ENCODE data around the gene SF3B2.

SF3B2 gene

GRCh38 chr11:66050581-66051231, 1.5 kb upstream of the SF3B2 start:
- DNase-seq (ENCODE audit: low read depth, low spot score) = no peak

GRCh38 chr11:66051371-66051765, 796 bp upstream of the SF3B2 start:
- DNase-seq (ENCODE audit: low read depth, low spot score) = no peak

GRCh38 chr11:66052664-66052982, 459 bp downstream of the SF3B2 start:
- DNase-seq (ENCODE audit: low read depth, low spot score) = no peak

GRCh38 chr11:66055021-66055420, 2.9 kb downstream of the SF3B2 start:
- no peak for DNase-seq (ENCODE audit: low read depth, low spot score)

- no peak for DNase-seq (ENCODE audit: low read depth, low spot score)
Observed at GRCh38 chr11:66056501-66056900, 4.3 kb downstream of the SF3B2 start.

GRCh38 chr11:66059966-66060680, 8.0 kb downstream of the SF3B2 start:
- DNase-seq (ENCODE audit: low read depth, low spot score) = no peak

- DNase-seq (ENCODE audit: low read depth, low spot score) = no peak
Observed at GRCh38 chr11:66061268-66061667, 9.1 kb downstream of the SF3B2 start.

- no peak for DNase-seq (ENCODE audit: low read depth, low spot score)
Observed at GRCh38 chr11:66062408-66062807, 10.2 kb downstream of the SF3B2 start.

- no peak for DNase-seq (ENCODE audit: low read depth, low spot score)
Observed at GRCh38 chr11:66063900-66064299, 11.7 kb downstream of the SF3B2 start.

- no peak for DNase-seq (ENCODE audit: low read depth, low spot score)
Observed at GRCh38 chr11:66064571-66064970, 12.4 kb downstream of the SF3B2 start.

- DNase-seq (ENCODE audit: low read depth, low spot score) = no peak
Observed at GRCh38 chr11:66066751-66067150, 14.6 kb downstream of the SF3B2 start.

GRCh38 chr11:66067640-66068039, 15.5 kb downstream of the SF3B2 start:
- no peak for DNase-seq (ENCODE audit: low read depth, low spot score)

GRCh38 chr11:66068154-66068821, 16.1 kb downstream of the SF3B2 start:
- DNase-seq (ENCODE audit: low read depth, low spot score) = peak; percentile 62

- DNase-seq (ENCODE audit: low read depth, low spot score) = no peak
Observed at GRCh38 chr11:66068923-66069714, 17.0 kb downstream of the SF3B2 start.

- DNase-seq (ENCODE audit: low read depth, low spot score) = peak; percentile 32
Observed at GRCh38 chr11:66069715-66070603, 17.8 kb downstream of the SF3B2 start, which contains the start of gene PACS1. TSS of gene PACS1 (plus strand) at chr11:66070272. CDS start at chr11:66070487, 215 bp downstream.

- DNase-seq (ENCODE audit: low read depth, low spot score) = no peak
Observed at GRCh38 chr11:66070604-66071380, 18.6 kb downstream of the SF3B2 start.

GRCh38 chr11:66071381-66071801, 19.2 kb downstream of the SF3B2 start:
- DNase-seq (ENCODE audit: low read depth, low spot score) = no peak

GRCh38 chr11:66072081-66072480, 19.9 kb downstream of the SF3B2 start:
- DNase-seq (ENCODE audit: low read depth, low spot score) = no peak

GRCh38 chr11:66072518-66072917, 20.4 kb downstream of the SF3B2 start:
- DNase-seq (ENCODE audit: low read depth, low spot score) = no peak

- no peak for DNase-seq (ENCODE audit: low read depth, low spot score)
Observed at GRCh38 chr11:66073669-66074068, 21.5 kb downstream of the SF3B2 start.

All from activated naive CD8-positive, alpha-beta T cell treated with anti-CD3 and anti-CD28 coated beads, Interleukin-2, amount 50 U/mL, for 16 hours (primary cell).